ENCODE results near the gene PAX8.

DNA sequence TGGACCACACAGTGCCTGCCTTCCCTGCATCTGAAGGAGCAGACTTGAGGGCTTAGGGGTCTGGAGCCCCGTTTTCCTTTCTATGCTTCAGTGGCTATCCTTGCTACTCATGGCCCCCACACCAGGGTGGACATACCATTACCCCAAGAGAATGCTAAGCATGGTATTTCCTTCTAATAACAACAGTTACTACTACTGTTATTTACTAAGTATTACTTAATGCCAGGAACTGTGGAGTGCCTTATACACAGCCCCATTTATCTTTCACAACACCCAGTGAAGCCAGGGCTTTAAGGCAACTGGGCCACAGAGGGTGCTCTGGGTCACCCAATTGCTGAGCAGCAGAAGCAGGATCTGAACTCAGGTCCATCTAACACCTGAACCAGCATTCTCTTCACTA, 5.8 kb upstream of the PAX8 start:
- TF ChIP-seq CTCF (conservative IDR thresholded peaks at IDR 0.05; ENCODE audit: low read depth in 2 of 2) (no peak), EZH2 (IDR thresholded peaks at IDR 0.05; ENCODE audit: low read depth, unreplicated experiment) (no peak), POLR2AphosphoS5 (IDR thresholded peaks at IDR 0.05; ENCODE audit: low read depth) (no peak), EZH2phosphoT487 (IDR thresholded peaks at IDR 0.05; ENCODE audit: unreplicated experiment) (no peak), REST (IDR thresholded peaks at IDR 0.05; ENCODE audit: unreplicated experiment) (no peak), CREB1 (CRISPR knock-in tag; IDR thresholded peaks at IDR 0.05; ENCODE audit: low read depth) (no peak), JUNB (IDR thresholded peaks at IDR 0.05; ENCODE audit: unreplicated experiment) (no peak), ZNF331 (CRISPR knock-in tag; IDR thresholded peaks at IDR 0.05; ENCODE audit: low read depth) (no peak), ZNF114 (CRISPR knock-in tag; IDR thresholded peaks at IDR 0.05) (no peak)
- TF ChIP-seq, protein P1, sequence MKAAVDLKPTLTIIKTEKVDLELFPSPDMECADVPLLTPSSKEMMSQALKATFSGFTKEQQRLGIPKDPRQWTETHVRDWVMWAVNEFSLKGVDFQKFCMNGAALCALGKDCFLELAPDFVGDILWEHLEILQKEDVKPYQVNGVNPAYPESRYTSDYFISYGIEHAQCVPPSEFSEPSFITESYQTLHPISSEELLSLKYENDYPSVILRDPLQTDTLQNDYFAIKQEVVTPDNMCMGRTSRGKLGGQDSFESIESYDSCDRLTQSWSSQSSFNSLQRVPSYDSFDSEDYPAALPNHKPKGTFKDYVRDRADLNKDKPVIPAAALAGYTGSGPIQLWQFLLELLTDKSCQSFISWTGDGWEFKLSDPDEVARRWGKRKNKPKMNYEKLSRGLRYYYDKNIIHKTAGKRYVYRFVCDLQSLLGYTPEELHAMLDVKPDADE (IDR thresholded peaks at IDR 0.05), result no peak

All from GM23338 (cell line).